ENCODE data around the gene CD4.

Gene CD4

GRCh38 chr12:6780573-6780972 lies 8.8 kb upstream of the CD4 start:
- TF ChIP-seq, protein P1, sequence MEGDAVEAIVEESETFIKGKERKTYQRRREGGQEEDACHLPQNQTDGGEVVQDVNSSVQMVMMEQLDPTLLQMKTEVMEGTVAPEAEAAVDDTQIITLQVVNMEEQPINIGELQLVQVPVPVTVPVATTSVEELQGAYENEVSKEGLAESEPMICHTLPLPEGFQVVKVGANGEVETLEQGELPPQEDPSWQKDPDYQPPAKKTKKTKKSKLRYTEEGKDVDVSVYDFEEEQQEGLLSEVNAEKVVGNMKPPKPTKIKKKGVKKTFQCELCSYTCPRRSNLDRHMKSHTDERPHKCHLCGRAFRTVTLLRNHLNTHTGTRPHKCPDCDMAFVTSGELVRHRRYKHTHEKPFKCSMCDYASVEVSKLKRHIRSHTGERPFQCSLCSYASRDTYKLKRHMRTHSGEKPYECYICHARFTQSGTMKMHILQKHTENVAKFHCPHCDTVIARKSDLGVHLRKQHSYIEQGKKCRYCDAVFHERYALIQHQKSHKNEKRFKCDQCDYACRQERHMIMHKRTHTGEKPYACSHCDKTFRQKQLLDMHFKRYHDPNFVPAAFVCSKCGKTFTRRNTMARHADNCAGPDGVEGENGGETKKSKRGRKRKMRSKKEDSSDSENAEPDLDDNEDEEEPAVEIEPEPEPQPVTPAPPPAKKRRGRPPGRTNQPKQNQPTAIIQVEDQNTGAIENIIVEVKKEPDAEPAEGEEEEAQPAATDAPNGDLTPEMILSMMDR (IDR thresholded peaks at IDR 0.05; ENCODE audit: low read depth, low read length), result no peak
- H3K27me3 ChIP-seq, result no peaks in the 10 kb centered on the region
- H3K4me1 ChIP-seq, result peaks cover 5% of the 10 kb centered on the region; the same call in 1 of the 2 replicates
- DNase-seq, result no peak
- no peaks in the 10 kb centered on the region for H3K36me3 ChIP-seq
- no peak overlapping the region for H3K4me3 ChIP-seq (ENCODE audit: low read depth, low read length)
- no peaks in the 10 kb centered on the region for H3K9me3 ChIP-seq

- H3K4me1 ChIP-seq, result peaks cover 5% of the 10 kb centered on the region; the same call in 1 of the 2 replicates
- TF ChIP-seq, protein P1 (IDR thresholded peaks at IDR 0.05; ENCODE audit: low read depth, low read length), result no peak
- no peaks in the 10 kb centered on the region for H3K27me3 ChIP-seq
- H3K36me3 ChIP-seq, result no peaks in the 10 kb centered on the region
- no peak overlapping the region for H3K4me3 ChIP-seq (ENCODE audit: low read depth, low read length)
- no peak for DNase-seq
- H3K9me3 ChIP-seq, result no peaks in the 10 kb centered on the region
Measured at GRCh38 chr12:6782119-6782518, 7.2 kb upstream of the CD4 start.

GRCh38 chr12:6782850-6783566 lies 6.3 kb upstream of the CD4 start:
- TF ChIP-seq, protein P1 (IDR thresholded peaks at IDR 0.05; ENCODE audit: low read depth, low read length), result no peak
- DNase-seq, result no peak
- Histone ChIP-seq H3K4me1 (peaks cover 5% of the 10 kb centered on the region; the same call in 1 of the 2 replicates), H3K27me3 (no peaks in the 10 kb centered on the region), H3K36me3 (no peaks in the 10 kb centered on the region), H3K4me3 (ENCODE audit: low read depth, low read length) (no peak overlapping the region), H3K9me3 (no peaks in the 10 kb centered on the region)

DNA sequence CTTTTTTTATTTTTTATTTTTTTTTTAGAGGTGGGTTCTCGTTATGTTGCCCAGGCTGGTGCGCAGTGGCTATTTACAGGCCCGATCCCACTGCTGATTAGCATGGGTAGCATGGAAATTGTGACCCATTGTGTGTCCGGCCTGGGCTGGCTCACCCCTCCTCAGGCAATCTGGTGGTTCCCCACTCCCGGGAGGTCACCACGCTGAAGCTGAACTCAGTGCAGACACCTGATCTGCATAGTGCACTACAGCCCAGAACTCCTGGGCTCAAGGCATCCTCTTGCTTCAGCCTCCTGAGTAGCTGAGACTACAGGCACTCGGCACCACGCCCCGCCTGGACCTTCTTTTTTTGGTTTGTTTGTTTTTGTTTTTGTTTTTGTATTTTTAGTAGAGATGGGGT lies 5.5 kb upstream of the CD4 start:
- DNase-seq, result no peak
- TF ChIP-seq, protein P1 (IDR thresholded peaks at IDR 0.05; ENCODE audit: low read depth, low read length), result no peak
- Histone ChIP-seq H3K36me3 (no peaks in the 10 kb centered on the region), H3K27me3 (no peaks in the 10 kb centered on the region), H3K4me1 (no peaks in the 10 kb centered on the region; the same call in 1 of the 2 replicates), H3K9me3 (no peaks in the 10 kb centered on the region), H3K4me3 (ENCODE audit: low read depth, low read length) (no peak overlapping the region)

- TF ChIP-seq, protein P1 (IDR thresholded peaks at IDR 0.05; ENCODE audit: low read depth, low read length), result no peak
- Histone ChIP-seq H3K27me3 (no peaks in the 10 kb centered on the region), H3K4me1 (no peaks in the 10 kb centered on the region; the same call in 1 of the 2 replicates), H3K36me3 (no peaks in the 10 kb centered on the region), H3K9me3 (no peaks in the 10 kb centered on the region), H3K4me3 (ENCODE audit: low read depth, low read length) (no peak overlapping the region)
- DNase-seq, result no peak
Measured at GRCh38 chr12:6784296-6784695, 5.0 kb upstream of the CD4 start.

- Histone ChIP-seq H3K4me1 (no peaks in the 10 kb centered on the region; the same call in 1 of the 2 replicates), H3K36me3 (no peaks in the 10 kb centered on the region), H3K27me3 (no peaks in the 10 kb centered on the region), H3K4me3 (ENCODE audit: low read depth, low read length) (no peak overlapping the region), H3K9me3 (no peaks in the 10 kb centered on the region)
- TF ChIP-seq, protein P1 (IDR thresholded peaks at IDR 0.05; ENCODE audit: low read depth, low read length), result no peak
- DNase-seq, result no peak
Measured at GRCh38 chr12:6784761-6785160, 4.6 kb upstream of the CD4 start.
